ENCODE measurements around the gene REEP1.

The REEP1 gene

DNA sequence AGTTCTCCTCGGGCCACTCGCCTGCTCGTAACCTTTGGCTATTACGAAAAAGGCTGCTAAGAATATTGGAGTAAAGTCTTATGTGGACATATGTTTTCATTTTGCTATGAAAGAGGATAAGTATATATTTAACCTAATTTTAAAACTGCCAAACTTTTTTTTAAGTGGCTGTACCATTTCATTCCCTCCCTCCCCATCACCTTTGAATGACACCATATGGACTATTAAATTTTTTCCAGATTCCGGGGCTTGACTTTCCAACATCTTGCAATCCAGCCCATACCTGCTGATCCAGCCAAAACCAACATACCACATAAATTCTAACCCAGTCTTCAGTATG lies 31.5 kb downstream of the REEP1 start:
- no peak for DNase-seq (ENCODE audit: low spot score)

DNA sequence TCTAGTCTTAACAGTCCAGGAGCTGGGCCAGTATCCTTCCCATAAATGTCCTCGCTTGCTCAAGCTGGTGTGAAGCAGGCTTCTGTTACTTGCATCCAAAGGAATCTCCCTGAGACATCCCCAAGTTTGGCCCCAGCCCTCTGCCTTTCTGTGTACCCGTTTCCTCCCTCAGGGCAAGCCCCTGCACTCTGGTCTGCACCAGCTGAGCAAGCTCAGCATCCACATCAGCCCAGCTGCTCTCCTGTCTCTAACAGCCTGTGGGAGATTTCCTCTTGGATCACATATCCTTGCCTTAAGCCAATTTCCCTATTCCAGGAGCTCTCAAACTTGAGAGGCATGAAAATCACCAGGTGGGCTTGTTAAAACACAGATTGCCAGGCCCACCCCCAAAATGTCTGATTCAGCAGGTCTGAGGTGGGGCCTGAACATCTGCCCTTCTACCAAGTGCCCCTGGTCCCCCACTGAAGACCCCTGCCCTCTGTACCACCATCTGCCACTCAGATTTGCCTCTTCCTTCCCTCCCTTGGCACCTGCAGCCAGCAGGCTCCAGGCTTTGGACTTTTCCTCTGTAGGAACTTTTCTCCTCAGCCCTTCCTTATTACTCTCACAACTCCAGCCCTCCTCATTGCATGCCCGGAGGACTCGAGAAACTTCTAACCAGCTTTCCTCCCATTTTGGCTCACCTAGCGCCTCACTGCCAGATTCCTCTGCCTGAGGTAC lies 32.1 kb downstream of the REEP1 start:
- DNase-seq (ENCODE audit: low spot score), result no peak

DNA sequence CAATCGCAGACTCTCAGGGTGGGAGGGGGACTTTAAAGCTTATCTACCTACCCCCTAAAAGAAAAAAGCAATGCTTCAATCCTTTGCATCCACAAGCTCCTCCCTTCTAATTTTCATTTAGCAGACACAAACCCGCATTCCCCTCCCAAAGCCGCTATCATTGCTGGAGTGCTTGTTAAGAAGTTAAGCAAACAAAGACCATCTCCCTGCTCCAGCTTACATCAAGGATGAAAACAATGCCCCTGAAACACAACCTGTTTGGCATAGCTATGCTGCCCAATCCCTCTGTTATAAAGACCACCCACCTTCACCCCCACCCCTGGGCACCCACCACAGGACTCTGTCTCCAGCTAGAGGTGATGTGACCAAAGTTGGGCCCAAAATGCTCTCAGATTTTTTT lies 33.0 kb downstream of the REEP1 start:
- no peak for DNase-seq (ENCODE audit: low spot score)

DNA sequence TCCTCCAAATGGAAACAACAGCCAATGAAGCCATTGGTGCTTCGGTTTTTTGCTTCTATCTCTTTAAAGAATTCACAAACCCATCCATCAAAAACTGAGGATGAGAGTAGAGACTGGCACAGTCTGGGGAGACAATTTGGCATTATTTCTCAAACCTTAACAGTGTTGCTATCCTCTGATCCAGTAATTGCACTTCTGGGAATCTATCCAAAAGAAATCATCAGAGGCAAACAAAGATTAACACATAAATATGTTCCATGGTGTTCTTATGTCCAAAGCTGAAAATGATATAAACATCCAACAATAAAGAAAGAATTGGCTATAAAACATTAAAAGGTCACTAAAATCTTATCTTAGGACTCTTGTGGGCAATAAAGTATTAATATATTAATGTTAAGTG lies 35.1 kb downstream of the REEP1 start:
- no peak for DNase-seq (ENCODE audit: low spot score)

DNA sequence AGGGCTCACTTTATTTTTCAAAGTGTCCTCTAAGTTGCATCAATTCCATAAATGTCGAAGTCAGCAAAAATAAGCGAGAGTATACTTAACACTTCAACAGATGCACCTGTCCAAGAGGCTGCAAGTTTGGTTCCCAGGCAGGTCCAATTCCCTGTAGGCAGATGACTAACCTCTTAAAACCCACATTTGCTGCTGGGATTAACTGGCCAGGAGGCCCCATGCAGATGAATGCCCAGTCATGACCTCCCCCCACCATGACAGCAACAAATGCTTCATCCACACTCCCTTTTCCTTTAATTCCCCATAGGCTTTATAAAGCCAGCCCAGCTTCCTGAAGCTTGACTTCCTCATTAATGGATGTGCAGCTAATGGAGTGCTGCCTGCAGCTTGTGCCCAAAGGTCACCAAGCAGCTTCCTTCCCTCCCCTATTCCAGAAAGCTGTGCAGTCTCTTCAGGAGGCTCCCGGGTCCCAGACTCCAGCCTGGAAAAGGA lies 35.7 kb downstream of the REEP1 start:
- DNase-seq (ENCODE audit: low spot score), result no peak

DNA sequence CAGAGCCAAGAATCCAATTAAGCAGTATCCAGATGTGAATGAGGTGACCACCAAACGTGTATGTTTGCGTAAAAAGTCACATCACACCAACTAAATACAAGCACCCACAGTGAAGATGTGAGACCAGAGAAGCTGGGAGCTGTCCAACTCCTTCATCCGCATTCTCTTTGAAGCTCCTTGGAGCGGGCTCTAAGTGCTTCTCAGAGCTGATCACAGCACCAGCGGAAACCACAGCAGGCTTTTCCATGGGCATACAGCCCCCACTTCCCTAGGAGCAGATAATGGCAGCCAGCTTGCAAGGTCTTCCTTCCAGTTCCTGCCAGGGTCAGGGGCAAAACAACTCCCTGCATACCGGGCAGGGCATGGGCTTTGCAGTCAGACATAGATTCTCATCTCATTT lies 36.4 kb downstream of the REEP1 start:
- no peak for DNase-seq (ENCODE audit: low spot score)

DNA sequence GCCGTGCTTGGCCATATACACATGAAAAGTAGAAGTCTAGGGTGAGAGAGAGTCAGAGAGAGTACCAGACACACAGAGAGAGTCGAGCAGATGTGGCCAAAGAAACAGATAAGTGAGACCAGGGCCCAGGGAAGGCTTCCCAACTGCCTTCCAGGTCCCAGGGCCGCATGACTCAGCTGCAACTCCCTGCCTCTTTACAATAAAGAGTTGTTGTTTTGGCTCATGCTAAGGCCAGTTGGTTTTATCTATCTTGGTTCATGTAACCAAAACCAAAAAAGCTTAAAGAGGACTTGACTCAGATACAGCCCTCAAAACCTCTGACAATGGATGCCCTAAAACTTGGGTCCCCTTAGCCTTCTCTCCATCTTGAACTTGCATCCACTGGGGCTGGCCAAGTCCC lies 36.9 kb downstream of the REEP1 start:
- DNase-seq (ENCODE audit: low spot score), result no peak

DNA sequence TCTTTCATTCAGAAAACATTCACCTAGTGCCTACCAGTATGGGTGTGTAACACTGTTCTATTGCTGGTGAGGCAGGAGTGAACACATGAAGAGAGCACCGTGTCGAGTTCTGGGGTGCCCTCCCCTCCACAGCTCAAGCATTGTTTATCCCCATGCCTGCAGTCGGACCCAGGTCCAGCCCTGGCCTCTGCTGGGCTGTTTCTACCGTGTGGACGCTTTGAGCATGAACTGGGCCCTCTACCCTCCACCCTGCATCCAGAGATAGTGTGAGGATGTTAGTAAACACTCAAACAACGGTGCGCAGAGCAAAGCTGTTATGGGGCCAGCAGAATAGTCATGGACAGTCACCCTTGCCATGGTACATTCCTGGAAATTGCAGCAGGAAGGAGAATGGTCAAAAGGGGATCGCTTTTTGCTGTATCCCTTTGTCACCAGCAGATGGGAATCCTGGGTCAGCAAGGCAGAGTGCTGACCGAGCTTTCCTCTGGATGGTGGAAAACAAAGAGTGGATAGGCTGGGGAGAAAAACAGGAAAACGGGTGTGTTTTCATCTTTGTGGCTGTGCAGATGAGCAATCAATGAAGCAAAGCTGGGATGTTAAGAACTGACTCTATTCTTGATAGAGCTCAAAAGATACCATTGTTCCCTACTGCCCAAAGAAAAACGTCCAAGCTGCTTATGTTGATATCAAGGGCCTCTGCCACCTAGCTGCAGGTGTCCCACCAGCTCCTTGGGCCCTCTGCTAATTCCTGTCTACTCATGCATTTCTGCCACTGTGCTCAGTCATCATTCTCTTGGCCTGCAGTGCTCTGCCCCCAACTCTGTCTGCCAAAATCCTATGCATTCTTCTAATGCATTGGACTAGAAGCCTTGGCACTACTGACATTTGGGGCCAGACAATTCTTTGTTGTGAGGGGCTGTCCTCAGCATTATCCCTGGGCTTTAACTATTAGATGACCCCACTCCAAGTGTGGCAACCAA lies 38.7 kb downstream of the REEP1 start:
- DNase-seq (ENCODE audit: low spot score), result no peak

DNA sequence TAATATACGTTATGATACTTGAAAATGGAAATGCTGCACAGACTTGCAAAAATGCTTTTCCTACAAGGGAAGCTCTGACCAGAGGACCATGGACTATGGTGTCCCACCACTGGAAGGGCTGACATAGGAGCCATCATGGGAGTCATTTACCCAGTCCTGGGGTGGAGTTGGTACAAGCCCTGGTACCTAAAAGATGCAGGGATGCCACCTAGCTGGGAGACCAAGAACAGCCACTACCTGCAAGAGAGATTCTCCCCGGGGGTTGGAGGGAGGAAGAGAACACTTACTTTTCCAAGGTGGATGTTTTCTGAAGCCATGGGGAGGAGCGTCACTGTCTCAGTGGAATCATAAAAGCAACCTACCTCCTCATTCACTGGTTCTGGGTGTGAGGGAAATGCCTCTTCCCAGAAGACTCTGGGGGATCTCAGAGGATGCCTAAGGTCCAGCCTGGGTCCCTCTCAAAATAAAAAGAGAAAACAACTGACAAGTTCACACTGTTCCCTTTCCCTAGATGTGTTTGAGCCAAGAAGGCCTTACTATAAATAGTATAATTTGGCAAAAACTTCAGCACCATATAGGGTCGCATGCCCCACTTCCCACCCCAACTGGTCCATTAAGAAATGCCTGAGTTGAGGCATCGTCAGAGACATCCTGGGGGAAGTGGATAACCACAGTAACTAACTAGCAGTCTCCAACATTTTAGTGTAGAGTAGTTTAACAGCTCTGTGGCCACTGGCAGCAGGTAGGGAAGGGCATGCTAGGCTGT lies 39.9 kb downstream of the REEP1 start:
- DNase-seq (ENCODE audit: low spot score), result no peak

DNA sequence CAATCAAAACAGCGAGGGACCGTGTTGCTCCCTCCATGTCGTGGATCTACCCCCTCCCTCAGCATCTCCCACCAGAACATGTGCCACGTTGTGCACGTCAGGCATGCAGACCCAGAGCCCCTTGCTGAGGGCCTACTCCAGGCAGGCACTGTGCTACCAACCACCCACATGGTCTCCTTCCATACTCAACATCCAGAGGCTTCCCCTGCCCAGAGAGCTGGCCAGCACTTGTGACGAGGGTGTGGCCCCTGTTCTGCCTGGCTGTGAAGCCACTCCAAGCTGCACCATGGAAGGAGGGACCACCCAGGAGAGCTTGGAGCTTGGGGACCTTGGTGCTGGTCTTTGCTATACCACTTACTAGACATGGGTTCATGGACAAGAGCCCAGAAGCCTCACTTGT lies 40.5 kb downstream of the REEP1 start:
- DNase-seq (ENCODE audit: low spot score), result no peak

DNA sequence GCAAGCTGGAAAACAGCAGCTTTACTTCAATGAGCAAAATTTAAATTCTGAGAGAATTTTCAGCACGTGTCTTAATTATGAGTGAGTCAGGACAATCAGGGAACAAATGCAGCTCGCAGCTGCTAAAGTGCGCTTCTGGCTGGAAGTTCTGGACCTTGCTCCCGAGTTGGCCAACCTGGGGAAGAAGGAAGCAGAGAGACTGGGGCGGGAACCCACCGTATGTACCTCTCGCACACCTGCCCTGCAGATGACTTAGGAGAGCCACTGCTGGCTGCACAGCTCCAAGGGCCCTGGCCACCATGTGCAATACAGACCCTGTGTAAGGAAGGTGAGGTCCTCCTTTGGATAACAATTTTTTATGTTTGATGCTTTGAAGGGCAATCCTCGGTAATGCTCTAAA lies 42.4 kb downstream of the REEP1 start:
- no peak for DNase-seq (ENCODE audit: low spot score)

DNA sequence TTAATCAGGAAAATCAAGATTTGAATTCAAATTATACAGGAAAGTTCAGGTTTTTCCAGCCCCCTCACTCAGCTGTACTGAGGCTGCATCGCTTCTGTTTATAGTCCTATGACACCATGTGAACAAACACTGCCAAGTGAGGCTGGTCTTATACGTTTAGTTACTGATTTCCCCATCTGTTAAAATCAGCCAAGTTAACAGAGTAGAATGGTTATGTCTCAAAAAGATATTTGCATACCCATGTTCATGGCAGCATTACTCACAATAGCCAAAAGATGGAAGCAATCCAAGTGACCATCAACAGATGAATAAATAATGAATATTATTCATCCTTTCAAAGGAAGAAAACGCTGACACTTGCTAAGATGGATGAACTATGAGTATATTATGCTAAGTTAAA lies 43.8 kb downstream of the REEP1 start:
- no peak for DNase-seq (ENCODE audit: low spot score)

DNA sequence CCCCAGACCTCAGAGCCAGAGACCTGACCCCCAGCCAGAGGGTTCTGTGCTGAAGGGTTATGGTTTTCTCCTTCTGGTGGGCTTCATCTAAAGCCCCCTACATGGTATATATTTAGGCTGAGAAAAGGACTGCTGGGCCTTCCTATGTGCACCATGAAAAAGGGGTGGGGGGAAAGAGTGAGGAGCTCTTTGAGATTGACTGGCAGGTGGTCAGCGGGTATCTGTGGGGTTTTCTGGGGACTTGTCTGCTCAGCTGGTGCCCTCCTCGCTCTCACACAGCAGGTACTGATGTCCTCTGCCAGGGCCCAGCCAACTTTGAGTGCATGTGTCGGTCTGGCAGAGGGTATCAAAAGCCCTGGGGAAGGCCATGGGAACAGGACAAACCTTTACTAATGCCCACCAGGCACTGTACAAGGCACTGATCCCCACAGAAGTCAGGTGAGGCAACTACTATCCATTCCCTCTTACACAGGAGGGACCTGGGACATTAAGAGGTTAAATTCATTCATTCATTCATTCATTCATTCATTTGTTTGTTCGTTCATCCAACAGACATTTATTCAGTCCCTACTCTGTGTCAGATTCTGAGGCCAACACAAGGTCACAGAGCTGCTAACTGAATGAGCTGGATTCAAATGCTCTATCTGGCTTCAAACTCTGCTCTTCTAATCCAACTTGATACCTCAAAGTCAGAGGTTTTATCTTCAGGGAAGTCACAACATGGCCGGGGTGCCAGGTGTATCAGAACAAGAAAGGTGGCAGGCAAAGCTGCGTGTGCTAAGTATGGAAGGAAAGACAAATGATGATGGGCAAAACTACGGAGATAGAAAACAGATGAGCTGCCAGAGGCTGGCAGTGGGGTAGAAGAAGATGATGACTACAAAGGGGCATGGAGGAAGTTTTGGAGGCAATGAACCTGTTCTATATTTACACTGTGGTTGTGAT lies 44.6 kb downstream of the REEP1 start:
- DNase-seq (ENCODE audit: low spot score), result no peak

DNA sequence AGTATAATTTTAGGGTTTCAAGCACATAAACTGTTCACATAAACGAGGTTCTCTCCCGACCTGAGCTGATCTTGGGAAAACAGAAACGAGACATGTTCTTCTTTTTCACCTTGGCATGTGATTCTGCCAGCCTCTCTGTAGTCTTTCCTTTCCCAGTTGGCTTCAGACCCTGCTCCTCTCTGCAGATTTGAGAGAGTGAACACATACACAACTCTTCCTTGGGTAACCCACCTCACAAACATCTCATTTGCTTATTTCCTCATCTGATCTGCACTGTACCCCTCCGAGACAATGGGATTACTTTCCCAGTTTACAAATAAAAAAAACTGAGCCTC lies 46.1 kb downstream of the REEP1 start:
- no peak for DNase-seq (ENCODE audit: low spot score)

DNA sequence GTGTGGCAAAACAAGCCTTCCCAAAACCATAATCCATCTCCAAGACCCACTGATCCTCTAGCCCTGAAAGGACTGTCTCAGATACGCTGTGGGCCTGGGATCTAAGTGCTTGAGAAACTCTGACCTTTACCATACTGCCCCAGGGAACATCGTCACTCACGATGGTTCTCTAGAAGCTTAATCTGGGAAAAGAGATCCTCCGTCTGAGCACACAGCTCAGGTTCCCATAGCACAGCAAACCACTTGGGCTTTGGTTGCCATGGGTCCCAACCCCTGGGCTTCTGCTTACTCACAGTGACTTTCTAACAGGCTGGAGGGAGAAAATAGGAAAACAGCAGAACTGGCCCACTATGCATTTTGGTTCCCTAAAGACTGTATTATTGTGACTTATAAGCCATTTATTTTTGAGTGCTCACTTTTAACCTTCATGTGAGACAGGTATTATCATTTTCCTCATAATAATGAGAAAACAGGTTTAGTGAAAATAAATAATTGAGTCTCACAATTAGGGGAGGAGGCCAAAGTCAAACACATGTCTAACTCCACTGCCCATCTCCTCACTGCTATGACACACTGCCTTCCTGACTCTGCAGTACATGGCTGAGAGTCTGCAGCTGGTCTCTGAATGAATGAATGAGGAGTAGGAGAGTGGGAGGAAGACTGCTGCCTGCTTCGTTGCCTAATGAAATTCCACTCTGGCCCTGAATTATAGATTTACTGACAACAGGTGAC lies 46.7 kb downstream of the REEP1 start:
- DNase-seq (ENCODE audit: low spot score), result no peak

DNA sequence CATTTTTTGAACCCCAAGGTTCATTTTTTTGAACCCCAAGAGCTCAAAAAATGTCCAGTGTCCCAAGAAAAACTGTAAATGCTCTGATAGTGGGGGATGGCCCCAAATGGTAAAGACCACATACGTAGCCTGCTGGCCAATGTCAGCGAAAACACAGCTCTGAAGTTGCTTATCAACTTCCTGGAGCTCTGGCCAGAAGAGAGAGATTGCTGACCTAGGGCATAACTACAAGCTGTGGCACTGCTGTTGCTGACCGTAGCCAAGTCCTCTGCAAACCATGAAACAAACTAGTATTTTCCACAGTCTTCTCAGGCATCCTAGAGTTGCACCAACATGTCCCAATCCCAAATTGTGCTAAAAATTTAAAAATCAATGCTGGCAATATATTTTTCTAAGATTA lies 50.9 kb downstream of the REEP1 start:
- no peak for DNase-seq (ENCODE audit: low spot score)

DNA sequence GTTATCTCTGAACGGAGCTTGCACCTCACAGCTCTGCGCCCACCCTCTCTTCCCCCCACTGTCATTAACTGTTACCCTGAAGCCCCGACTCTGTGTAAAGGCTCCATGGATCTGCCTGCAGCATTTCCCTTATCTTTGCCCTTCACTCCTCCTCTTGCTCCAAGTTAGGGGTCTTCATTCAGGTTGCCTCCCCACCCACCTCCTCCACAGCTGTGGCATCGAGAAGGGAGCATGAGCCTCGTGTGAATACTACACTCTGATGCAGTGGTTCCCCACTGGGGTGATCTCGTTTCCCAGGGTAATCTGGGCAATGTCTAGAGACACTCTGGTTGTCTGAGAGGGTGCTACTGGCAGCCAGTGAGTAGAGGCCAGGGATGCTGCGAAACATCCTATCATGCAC lies 51.4 kb downstream of the REEP1 start:
- no peak for DNase-seq (ENCODE audit: low spot score)

DNA sequence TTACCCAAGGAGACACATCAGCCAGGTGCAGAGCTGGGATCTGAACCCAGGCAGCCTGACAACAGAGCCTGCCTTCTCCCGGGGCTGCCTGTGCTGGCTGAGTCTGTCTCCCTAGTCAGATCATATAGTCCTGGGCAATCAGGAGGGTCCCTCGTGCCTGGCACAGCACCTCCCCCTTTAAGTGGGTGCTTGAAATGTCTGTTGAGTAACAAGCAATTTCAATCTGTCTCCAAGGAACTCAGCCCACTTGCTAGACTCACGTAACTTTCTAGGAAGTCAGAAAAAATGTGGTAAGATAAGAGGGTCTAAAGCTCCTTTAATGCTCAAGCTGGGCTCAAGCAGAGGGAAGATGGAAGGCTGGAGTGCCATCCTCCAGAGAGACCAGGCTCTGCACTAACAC lies 51.9 kb downstream of the REEP1 start:
- no peak for DNase-seq (ENCODE audit: low spot score)

DNA sequence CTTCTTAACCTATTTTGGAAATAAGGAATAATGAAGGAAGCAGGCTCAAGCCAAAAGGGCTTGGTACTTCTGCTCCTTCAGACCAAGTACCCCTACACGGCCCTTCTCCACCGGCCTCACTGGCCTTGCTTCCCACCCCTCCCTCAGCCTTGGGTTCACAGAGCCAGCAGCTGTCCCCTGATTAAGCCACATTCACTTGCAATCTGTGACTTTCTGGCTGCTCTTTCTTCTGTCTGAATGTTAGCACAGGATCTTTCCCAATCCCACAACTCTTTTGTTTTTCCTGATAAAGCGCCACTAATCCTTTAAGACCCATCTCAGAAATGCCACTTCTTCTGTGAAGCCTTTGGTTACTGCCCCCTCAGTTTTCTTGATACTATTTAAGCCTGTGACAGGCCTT lies 52.4 kb downstream of the REEP1 start:
- DNase-seq (ENCODE audit: low spot score), result no peak

DNA sequence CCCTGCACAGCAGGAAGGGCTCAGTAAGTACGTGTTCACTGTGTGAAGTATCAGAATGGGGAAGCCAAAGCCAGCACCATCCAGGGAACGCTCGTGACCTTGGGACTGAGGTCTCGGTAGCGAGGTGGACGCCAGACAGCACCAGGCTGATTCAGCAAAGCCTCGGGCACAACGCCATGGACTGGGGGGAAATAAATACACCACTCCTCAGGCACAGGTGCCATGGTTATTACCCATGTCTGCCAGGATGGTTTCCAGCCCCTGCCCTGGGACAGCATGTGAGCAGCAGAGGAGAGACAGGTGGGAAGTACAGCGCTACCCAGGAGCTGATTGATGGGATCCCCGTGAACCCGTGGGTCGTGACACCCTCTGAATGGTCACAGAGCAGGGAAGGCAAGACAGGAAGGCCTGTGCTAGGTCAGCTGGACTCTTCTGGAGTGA lies 53.0 kb downstream of the REEP1 start:
- DNase-seq (ENCODE audit: low spot score), result no peak
